ENCODE measurements around the gene PCDH15.

PCDH15 gene

DNA sequence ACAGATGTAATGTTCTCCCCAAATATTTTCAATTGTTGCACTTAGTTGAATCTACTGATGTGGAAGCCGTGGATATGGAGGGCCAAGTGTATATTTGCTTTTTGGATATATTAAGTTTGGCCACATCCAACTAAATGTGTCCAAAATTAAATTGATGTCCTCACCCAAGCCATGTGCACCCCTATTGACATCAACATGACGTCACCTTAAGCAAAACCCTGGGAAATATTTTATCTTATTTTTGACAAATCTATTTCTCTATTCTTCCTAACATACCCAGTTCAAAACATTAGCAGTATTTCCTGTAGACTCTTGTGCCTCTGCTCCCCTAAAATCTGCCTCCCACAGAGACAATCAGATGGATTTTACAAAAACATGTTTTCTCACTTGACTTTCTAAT, 652.5 kb downstream of the PCDH15 start:
- Histone ChIP-seq H3K4me1 (ENCODE audit: control insufficient read depth, insufficient read depth, low read length) (no peaks in the 10 kb centered on the region), H3K36me3 (ENCODE audit: control insufficient read depth, insufficient read depth, low read length) (no peaks in the 10 kb centered on the region), H3K9ac (ENCODE audit: low read length) (no peak overlapping the region), H3K9me3 (ENCODE audit: control insufficient read depth, low read length) (no peaks in the 10 kb centered on the region), H3K27me3 (ENCODE audit: control insufficient read depth, insufficient read depth, low read length) (no peaks in the 10 kb centered on the region), H3K4me3 (ENCODE audit: low read length) (no peak overlapping the region)

DNA sequence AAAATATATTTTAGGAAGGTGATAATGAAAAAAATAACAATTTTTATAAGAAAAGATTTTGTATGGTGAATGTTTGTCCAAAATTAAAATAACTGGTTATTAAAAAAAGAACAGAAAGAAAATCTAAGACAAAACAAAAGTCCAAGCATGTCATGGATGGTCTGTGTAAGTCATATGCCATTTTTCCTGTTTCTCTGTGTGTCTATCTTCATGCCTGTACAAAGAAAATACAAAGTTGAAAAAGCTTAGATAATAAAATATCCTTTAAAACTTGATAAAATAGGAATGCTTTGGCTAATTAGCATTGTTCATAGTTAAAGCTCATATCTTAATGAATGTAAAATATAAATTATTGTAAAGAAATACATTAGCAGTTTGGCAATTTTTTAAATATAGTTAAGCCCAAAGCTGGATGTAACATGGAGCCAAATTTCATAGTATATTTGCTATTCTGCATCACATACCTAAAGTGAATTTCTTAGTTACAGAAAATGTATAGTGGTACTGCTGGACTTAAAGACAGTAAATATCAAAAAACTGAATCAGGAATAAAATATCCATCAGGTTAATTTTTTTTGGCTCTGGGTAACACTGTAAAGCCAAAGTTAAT, 661.1 kb downstream of the PCDH15 start:
- no peak overlapping the region for H3K9ac ChIP-seq (ENCODE audit: low read length)
- H3K27me3 ChIP-seq (ENCODE audit: control insufficient read depth, insufficient read depth, low read length), result no peaks in the 10 kb centered on the region
- H3K4me3 ChIP-seq (ENCODE audit: low read length), result no peak overlapping the region
- no peaks in the 10 kb centered on the region for H3K4me1 ChIP-seq (ENCODE audit: control insufficient read depth, insufficient read depth, low read length)
- no peaks in the 10 kb centered on the region for H3K36me3 ChIP-seq (ENCODE audit: control insufficient read depth, insufficient read depth, low read length)
- no peaks in the 10 kb centered on the region for H3K9me3 ChIP-seq (ENCODE audit: control insufficient read depth, low read length)

DNA sequence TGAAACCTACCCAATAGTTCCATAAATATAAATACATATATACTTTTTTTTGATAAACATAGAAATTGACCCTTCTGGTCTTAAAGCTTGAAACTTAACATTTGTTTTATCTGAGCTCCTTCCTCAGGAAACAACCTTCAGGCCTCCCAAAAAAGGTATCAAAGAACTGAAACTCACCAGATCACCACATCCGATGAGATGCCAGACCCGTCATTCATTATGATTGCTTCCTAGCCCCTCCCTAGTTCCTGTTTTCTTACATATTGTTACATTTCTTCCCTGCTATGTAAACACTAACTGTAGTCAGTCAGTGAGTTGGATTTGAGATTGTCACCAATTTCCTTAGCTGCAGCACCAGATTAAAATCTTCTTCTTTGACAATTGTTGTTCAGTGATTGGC, 663.6 kb downstream of the PCDH15 start:
- Histone ChIP-seq H3K9ac (ENCODE audit: low read length) (no peak overlapping the region), H3K27me3 (ENCODE audit: control insufficient read depth, insufficient read depth, low read length) (no peaks in the 10 kb centered on the region), H3K9me3 (ENCODE audit: control insufficient read depth, low read length) (no peaks in the 10 kb centered on the region), H3K4me3 (ENCODE audit: low read length) (no peak overlapping the region), H3K4me1 (ENCODE audit: control insufficient read depth, insufficient read depth, low read length) (no peaks in the 10 kb centered on the region), H3K36me3 (ENCODE audit: control insufficient read depth, insufficient read depth, low read length) (no peaks in the 10 kb centered on the region)

DNA sequence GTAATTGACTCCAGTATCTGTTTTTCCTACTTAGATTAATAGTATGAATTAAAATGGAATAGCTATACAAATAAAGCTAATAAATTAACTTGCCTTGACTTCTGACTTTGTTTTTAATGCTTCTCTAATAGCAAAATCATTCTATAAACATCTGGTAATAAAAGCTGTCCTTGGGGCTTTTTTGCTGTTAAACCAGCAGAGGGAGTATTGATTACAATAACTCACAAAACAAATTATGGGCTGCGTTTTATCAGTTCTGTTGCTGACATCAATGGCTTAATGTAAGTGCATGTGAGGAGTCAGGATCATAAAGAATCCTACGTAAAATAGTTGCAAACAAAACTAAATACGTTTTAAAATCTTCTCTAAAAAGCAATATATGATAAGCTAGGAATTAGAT, 667.8 kb downstream of the PCDH15 start:
- Histone ChIP-seq H3K9me3 (ENCODE audit: control insufficient read depth, low read length) (no peaks in the 10 kb centered on the region), H3K9ac (ENCODE audit: low read length) (no peak overlapping the region), H3K4me1 (ENCODE audit: control insufficient read depth, insufficient read depth, low read length) (no peaks in the 10 kb centered on the region), H3K36me3 (ENCODE audit: control insufficient read depth, insufficient read depth, low read length) (no peaks in the 10 kb centered on the region), H3K27me3 (ENCODE audit: control insufficient read depth, insufficient read depth, low read length) (no peaks in the 10 kb centered on the region), H3K4me3 (ENCODE audit: low read length) (no peak overlapping the region)

DNA sequence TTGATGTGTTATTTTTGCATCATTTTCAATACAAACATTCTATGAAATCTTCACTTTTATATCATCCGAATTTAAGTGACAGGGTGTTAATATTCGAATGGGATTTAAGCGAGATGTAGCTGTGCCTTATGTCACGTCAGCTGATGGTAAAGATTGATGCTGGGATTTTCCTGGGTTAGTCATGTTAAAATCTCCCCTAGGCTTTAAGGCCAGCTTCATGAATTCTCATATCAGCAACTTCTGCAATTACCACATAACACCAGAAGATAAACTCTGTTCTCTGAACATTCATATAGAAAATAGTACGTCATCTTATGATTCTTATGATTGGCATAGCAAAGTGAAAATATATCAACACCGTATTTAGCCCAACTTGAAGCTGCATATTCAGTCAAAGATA, 669.2 kb downstream of the PCDH15 start:
- H3K9me3 ChIP-seq (ENCODE audit: control insufficient read depth, low read length), result no peaks in the 10 kb centered on the region
- no peak overlapping the region for H3K4me3 ChIP-seq (ENCODE audit: low read length)
- no peak overlapping the region for H3K9ac ChIP-seq (ENCODE audit: low read length)
- no peaks in the 10 kb centered on the region for H3K4me1 ChIP-seq (ENCODE audit: control insufficient read depth, insufficient read depth, low read length)
- no peaks in the 10 kb centered on the region for H3K27me3 ChIP-seq (ENCODE audit: control insufficient read depth, insufficient read depth, low read length)
- no peaks in the 10 kb centered on the region for H3K36me3 ChIP-seq (ENCODE audit: control insufficient read depth, insufficient read depth, low read length)

GRCh38 chr10:54130394-54130793, 670.6 kb downstream of the PCDH15 start:
- H3K36me3 ChIP-seq (ENCODE audit: control insufficient read depth, insufficient read depth, low read length), result no peaks in the 10 kb centered on the region

GRCh38 chr10:54125098-54125747, 675.8 kb downstream of the PCDH15 start:
- Histone ChIP-seq H3K4me1 (ENCODE audit: control insufficient read depth, insufficient read depth, low read length) (no peaks in the 10 kb centered on the region), H3K9me3 (ENCODE audit: control insufficient read depth, low read length) (no peaks in the 10 kb centered on the region), H3K36me3 (ENCODE audit: control insufficient read depth, insufficient read depth, low read length) (no peaks in the 10 kb centered on the region), H3K4me3 (ENCODE audit: low read length) (no peak overlapping the region), H3K9ac (ENCODE audit: low read length) (no peak overlapping the region), H3K27me3 (ENCODE audit: control insufficient read depth, insufficient read depth, low read length) (no peaks in the 10 kb centered on the region)

More at GRCh38 chr10:54130394-54130793, 670.6 kb downstream of the PCDH15 start:
- Histone ChIP-seq H3K4me3 (ENCODE audit: low read length) (no peak overlapping the region), H3K9me3 (ENCODE audit: control insufficient read depth, low read length) (no peaks in the 10 kb centered on the region), H3K27me3 (ENCODE audit: control insufficient read depth, insufficient read depth, low read length) (no peaks in the 10 kb centered on the region), H3K9ac (ENCODE audit: low read length) (no peak overlapping the region), H3K4me1 (ENCODE audit: control insufficient read depth, insufficient read depth, low read length) (no peaks in the 10 kb centered on the region)

DNA sequence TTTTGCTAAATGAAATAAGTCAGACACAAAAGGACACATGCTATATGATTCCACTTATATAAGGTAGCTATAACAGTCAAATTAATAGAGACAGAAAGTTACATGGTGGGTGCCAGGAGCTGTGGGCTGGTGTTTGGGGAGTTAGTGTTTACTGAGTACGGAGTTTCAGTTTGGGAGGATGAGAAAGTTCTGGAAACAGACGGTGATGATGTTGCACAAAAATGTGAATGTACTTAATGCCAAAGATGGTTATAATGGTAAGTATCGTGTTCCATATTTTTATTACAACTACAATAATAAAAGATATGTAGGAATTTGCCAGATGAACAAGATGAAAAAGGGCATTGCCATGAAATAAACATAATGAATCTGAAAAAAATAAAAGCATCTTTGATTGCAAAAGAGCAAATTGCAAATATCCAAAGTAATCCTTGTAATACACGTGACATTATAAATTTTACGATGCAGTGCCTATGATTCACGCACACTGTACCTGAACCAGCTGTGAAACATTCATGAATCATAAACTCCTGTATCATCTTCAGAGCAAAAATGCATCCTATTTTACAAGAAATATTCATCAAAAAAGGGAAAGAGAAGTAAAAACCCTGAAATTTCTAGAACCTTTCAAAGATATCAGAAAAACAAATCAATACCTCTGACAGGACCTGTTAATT, 676.7 kb downstream of the PCDH15 start:
- H3K4me1 ChIP-seq (ENCODE audit: control insufficient read depth, insufficient read depth, low read length), result no peaks in the 10 kb centered on the region
- H3K27me3 ChIP-seq (ENCODE audit: control insufficient read depth, insufficient read depth, low read length), result no peaks in the 10 kb centered on the region
- H3K4me3 ChIP-seq (ENCODE audit: low read length), result no peak overlapping the region
- H3K9ac ChIP-seq (ENCODE audit: low read length), result no peak overlapping the region
- H3K9me3 ChIP-seq (ENCODE audit: control insufficient read depth, low read length), result no peaks in the 10 kb centered on the region
- no peaks in the 10 kb centered on the region for H3K36me3 ChIP-seq (ENCODE audit: control insufficient read depth, insufficient read depth, low read length)

DNA sequence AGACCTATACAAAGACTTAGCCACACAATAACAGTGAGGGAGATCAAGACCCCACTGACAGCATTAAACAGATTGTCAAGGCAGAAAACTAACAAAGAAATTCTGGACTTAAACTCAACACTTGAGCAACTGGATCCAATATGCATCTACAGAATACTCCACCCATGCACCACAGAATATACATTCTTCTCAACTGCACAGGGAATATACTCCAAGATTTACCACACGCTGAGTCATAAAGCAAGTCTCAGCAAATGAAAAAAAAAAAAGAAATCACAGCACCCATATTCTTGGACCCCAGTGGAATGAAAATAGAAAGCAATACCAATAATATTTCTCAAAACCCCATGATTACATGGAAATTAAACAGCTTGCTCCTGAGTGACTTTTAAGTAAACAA, 680.2 kb downstream of the PCDH15 start:
- H3K4me1 ChIP-seq (ENCODE audit: control insufficient read depth, insufficient read depth, low read length), result no peaks in the 10 kb centered on the region
- H3K36me3 ChIP-seq (ENCODE audit: control insufficient read depth, insufficient read depth, low read length), result no peaks in the 10 kb centered on the region
- H3K9ac ChIP-seq (ENCODE audit: low read length), result no peak overlapping the region
- H3K4me3 ChIP-seq (ENCODE audit: low read length), result no peak overlapping the region
- no peaks in the 10 kb centered on the region for H3K27me3 ChIP-seq (ENCODE audit: control insufficient read depth, insufficient read depth, low read length)
- no peaks in the 10 kb centered on the region for H3K9me3 ChIP-seq (ENCODE audit: control insufficient read depth, low read length)

GRCh38 chr10:54108961-54109360, 692.1 kb downstream of the PCDH15 start:
- no peaks in the 10 kb centered on the region for H3K9me3 ChIP-seq (ENCODE audit: control insufficient read depth, low read length)
- H3K36me3 ChIP-seq (ENCODE audit: control insufficient read depth, insufficient read depth, low read length), result no peaks in the 10 kb centered on the region
- H3K4me1 ChIP-seq (ENCODE audit: control insufficient read depth, insufficient read depth, low read length), result no peaks in the 10 kb centered on the region
- H3K4me3 ChIP-seq (ENCODE audit: low read length), result no peak overlapping the region
- H3K27me3 ChIP-seq (ENCODE audit: control insufficient read depth, insufficient read depth, low read length), result no peaks in the 10 kb centered on the region
- H3K9ac ChIP-seq (ENCODE audit: low read length), result no peak overlapping the region

DNA sequence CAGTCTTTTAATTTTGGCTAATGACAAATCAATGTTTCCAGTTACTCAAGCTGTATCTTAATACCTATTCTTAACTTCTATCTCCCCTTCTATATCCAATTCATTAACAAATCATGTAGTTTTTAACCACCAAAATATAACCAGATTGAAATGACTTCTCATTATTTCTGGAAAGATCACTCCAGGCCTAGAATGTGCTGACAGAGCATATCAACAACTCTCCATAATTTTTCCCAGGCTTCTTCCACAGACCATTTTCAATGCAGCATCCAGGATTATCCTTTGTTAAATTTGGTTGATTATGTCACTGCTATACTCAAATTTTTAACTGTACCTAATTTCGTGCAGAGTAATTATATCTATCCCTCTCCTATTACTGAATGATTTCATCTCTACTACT, 704.1 kb downstream of the PCDH15 start:
- H3K27me3 ChIP-seq (ENCODE audit: control insufficient read depth, insufficient read depth, low read length), result no peaks in the 10 kb centered on the region
- no peaks in the 10 kb centered on the region for H3K36me3 ChIP-seq (ENCODE audit: control insufficient read depth, insufficient read depth, low read length)
- H3K9ac ChIP-seq (ENCODE audit: low read length), result no peak overlapping the region
- no peaks in the 10 kb centered on the region for H3K4me1 ChIP-seq (ENCODE audit: control insufficient read depth, insufficient read depth, low read length)
- no peaks in the 10 kb centered on the region for H3K9me3 ChIP-seq (ENCODE audit: control insufficient read depth, low read length)
- no peak overlapping the region for H3K4me3 ChIP-seq (ENCODE audit: low read length)

DNA sequence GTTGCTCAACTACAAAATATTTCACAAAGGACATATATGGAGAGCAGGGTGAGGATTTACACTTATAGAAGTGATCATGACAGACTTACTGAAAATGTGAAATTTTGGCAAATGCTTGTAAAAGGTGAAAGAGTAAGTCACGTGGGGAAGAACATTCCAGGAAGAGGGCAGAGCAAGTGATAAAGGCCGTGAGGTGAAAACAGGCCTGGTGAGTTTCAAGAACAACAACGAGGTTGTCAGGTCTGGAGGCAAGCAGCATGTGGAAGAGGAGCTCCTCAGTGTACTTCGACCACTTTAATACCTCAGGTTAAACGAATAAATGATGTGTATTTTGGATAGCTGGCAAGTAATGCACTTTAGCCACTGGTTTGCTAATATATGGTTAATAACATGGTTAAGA, 706.7 kb downstream of the PCDH15 start:
- H3K4me3 ChIP-seq (ENCODE audit: low read length), result no peak overlapping the region
- no peak overlapping the region for H3K9ac ChIP-seq (ENCODE audit: low read length)
- no peaks in the 10 kb centered on the region for H3K27me3 ChIP-seq (ENCODE audit: control insufficient read depth, insufficient read depth, low read length)
- H3K9me3 ChIP-seq (ENCODE audit: control insufficient read depth, low read length), result no peaks in the 10 kb centered on the region
- H3K4me1 ChIP-seq (ENCODE audit: control insufficient read depth, insufficient read depth, low read length), result no peaks in the 10 kb centered on the region
- no peaks in the 10 kb centered on the region for H3K36me3 ChIP-seq (ENCODE audit: control insufficient read depth, insufficient read depth, low read length)

Measured in mucosa of stomach (tissue), 1 donor.